Measurements from ENCODE around the gene CORO7.

Gene CORO7

GRCh38 chr16:4369007-4369733 lies 47.2 kb downstream of the CORO7 start:
- DNase-seq = no peak

GRCh38 chr16:4367393-4367856 lies 49.0 kb downstream of the CORO7 start:
- no peak for DNase-seq

- DNase-seq = no peak
These were observed 50.4 kb downstream of the CORO7 start for GRCh38 chr16:4366016-4366415.

- no peak for DNase-seq
These were observed 50.8 kb downstream of the CORO7 start for GRCh38 chr16:4365615-4366014.

GRCh38 chr16:4365014-4365406 lies 51.4 kb downstream of the CORO7 start:
- no peak for DNase-seq

- DNase-seq = no peak
These were observed 52.0 kb downstream of the CORO7 start for GRCh38 chr16:4364196-4365013.

- DNase-seq = no peak
These were observed 53.8 kb downstream of the CORO7 start for GRCh38 chr16:4362476-4363135.

GRCh38 chr16:4361944-4362311 lies 54.5 kb downstream of the CORO7 start:
- DNase-seq = no peak

- no peak for DNase-seq
These were observed 55.1 kb downstream of the CORO7 start for GRCh38 chr16:4361033-4361943.

- DNase-seq = no peak
These were observed 55.8 kb downstream of the CORO7 start for GRCh38 chr16:4360538-4361021.

- no peak for DNase-seq
These were observed 56.5 kb downstream of the CORO7 start for GRCh38 chr16:4359914-4360313.

- no peak for DNase-seq
These were observed 57.4 kb downstream of the CORO7 start for GRCh38 chr16:4358831-4359561.

GRCh38 chr16:4358236-4358635 lies 58.2 kb downstream of the CORO7 start:
- no peak for DNase-seq

GRCh38 chr16:4356820-4357219 lies 59.6 kb downstream of the CORO7 start:
- no peak for DNase-seq

GRCh38 chr16:4354512-4355409 lies 61.6 kb downstream of the CORO7 start:
- no peak for DNase-seq

- no peak for DNase-seq
These were observed 62.7 kb downstream of the CORO7 start for GRCh38 chr16:4353675-4354074.

GRCh38 chr16:4352843-4353242 lies 63.6 kb downstream of the CORO7 start:
- no peak for DNase-seq

- DNase-seq = no peak
These were observed 64.5 kb downstream of the CORO7 start for GRCh38 chr16:4351880-4352279.

GRCh38 chr16:4350787-4351659 lies 65.4 kb downstream of the CORO7 start, which contains the start of gene PAM16:
Gene PAM16 (minus strand): TSS chr16:4351321. CDS start chr16:4351234, 87 bp downstream.
- DNase-seq = peak; percentile 97
